Prostate gland (tissue), 2 donors: ENCODE data around the gene HIGD1A.

ENCODE experiments used
- POLR2AphosphoS5 ChIP-seq: sonication (generic); formaldehyde crosslinking; IDR thresholded peaks from one replicate; pipeline ENCODE4 v1.6.1; 2017; ENCODE audit warnings: antibody characterized with exemption
- TF ChIP-seq, protein P1 (sequence below), 4 experiments: fragments of 200-600 bp in 2 of 4; fragments of 450-650 bp in 2 of 4; sonication (generic) in 2 of 4; IDR thresholded peaks; 1 replicate in 3 of 4; 2 replicates in 1 of 4; pipeline ENCODE4 v1.5.1; 2016 to 2019; ENCODE audit warnings: antibody characterized with exemption in 4 of 4, mild to moderate bottlenecking in 2 of 4, moderate library complexity in 2 of 4

DNA sequence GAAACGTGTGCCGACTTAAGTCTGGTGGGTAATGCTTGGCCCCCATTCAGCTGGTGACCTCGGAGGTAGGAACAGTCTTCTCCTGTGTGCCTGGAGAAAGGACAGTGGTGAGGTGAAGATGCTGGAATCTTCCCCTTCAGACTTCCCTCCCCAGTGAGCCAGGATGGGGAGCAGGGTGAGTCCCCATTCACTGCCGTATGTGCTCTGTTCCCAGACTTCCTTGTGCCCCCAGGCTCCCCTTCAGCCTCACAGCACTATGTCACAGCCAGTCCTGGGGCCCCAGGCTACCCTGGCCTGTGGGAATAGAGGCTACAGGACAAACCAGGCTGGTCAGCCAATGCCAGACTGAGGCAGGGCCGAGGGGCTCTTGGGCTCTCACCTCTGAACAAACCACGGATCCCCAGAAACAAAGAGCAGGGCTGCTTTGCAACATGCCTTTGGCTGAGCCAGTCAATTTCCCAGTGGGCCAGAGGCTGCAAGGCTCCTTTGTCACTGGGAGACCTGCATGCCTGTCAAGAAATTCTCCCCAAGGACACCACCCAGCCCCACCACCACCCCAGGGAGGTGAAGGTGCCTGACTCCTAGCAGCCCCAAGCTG lies 69.9 kb downstream of the HIGD1A start:
- TF ChIP-seq, protein P1, sequence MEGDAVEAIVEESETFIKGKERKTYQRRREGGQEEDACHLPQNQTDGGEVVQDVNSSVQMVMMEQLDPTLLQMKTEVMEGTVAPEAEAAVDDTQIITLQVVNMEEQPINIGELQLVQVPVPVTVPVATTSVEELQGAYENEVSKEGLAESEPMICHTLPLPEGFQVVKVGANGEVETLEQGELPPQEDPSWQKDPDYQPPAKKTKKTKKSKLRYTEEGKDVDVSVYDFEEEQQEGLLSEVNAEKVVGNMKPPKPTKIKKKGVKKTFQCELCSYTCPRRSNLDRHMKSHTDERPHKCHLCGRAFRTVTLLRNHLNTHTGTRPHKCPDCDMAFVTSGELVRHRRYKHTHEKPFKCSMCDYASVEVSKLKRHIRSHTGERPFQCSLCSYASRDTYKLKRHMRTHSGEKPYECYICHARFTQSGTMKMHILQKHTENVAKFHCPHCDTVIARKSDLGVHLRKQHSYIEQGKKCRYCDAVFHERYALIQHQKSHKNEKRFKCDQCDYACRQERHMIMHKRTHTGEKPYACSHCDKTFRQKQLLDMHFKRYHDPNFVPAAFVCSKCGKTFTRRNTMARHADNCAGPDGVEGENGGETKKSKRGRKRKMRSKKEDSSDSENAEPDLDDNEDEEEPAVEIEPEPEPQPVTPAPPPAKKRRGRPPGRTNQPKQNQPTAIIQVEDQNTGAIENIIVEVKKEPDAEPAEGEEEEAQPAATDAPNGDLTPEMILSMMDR (IDR thresholded peaks at IDR 0.05) = no peak
- no peak for TF ChIP-seq POLR2AphosphoS5
